Chondrocyte (in vitro differentiated cells): Measurements from ENCODE around the gene ETV7. TPM values are rescaled to one million over a fixed set of nuclear protein-coding genes. Genes with fewer than 3 reads are reported as not detected.
"Not testable (repeated sequence)": the region's sequence is repeated elsewhere in the genome, so short reads cannot be mapped to it uniquely, and the experiment has no call there.

Source experiments
- DNase-seq: peaks from one replicate; pipeline ENCODE4 v3.0.0; 2021; ENCODE audit warnings: mixed read lengths, low spot score
- H3K27ac Mint-ChIP-seq: one replicate; pipeline ENCODE4 v1.8.0; 2021; ENCODE audit warnings: mild to moderate bottlenecking, moderate library complexity, mixed read lengths; ENCODE audit not compliant: unreplicated experiment
- H3K27me3 Mint-ChIP-seq: 2 replicates; pipeline ENCODE4 v1.8.0; 2021; ENCODE audit warnings: low read depth, mixed read lengths
- H3K36me3 Mint-ChIP-seq: 2 replicates; pipeline ENCODE4 v1.8.0; 2021; ENCODE audit warnings: low read depth, mixed read lengths
- H3K4me1 Mint-ChIP-seq: 2 replicates; pipeline ENCODE4 v1.8.0; 2021; ENCODE audit warnings: low read depth, mild to moderate bottlenecking, mixed read lengths
- H3K4me3 Mint-ChIP-seq: one replicate; pipeline ENCODE4 v1.8.0; 2021; ENCODE audit warnings: mild to moderate bottlenecking, moderate library complexity, mixed read lengths; ENCODE audit not compliant: unreplicated experiment
- H3K9me3 Mint-ChIP-seq: 2 replicates; pipeline ENCODE4 v1.8.0; 2021; ENCODE audit warnings: low read depth, mixed read lengths
- total RNA-seq: library from RNA; stranded (reverse); gene quantifications from 3 replicates; pipeline ENCODE4 v1.2.1, GENCODE V29; 2021
- TF ChIP-seq, protein P1 (sequence below): fragments of 200-600 bp; sonication (generic); IDR thresholded peaks from 2 replicates; pipeline ENCODE4 v1.5.0; 2021; ENCODE audit warnings: antibody characterized with exemption, mild to moderate bottlenecking, moderate library complexity

The ETV7 gene
- total RNA-seq, 1 donor from 2014 or later: not detected

DNA sequence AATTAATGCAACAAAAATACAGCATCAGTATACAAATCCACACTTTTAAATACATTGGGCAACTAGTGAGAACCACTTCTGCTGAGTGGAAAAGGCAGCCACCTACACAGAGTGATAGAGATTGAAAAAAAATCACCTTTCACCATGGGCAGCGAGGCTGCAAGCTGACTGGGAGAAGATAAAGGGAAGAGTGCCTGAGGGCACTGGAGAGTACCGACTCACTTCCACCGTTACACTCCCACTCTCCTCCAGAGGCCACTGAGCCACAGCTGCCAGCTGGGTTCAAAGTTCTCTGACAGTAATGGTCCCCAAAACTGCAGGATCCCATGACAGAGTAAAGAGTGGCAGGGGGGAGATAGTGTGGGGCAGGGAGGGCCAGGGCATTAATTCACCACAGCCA, 31.1 kb upstream of the ETV7 start:
- peaks cover 18% of the 10 kb centered on the region for H3K4me1 Mint-ChIP-seq
- H3K27ac Mint-ChIP-seq: no peak overlapping the region
- H3K36me3 Mint-ChIP-seq: peaks cover 2% of the 10 kb centered on the region
- TF ChIP-seq, protein P1, sequence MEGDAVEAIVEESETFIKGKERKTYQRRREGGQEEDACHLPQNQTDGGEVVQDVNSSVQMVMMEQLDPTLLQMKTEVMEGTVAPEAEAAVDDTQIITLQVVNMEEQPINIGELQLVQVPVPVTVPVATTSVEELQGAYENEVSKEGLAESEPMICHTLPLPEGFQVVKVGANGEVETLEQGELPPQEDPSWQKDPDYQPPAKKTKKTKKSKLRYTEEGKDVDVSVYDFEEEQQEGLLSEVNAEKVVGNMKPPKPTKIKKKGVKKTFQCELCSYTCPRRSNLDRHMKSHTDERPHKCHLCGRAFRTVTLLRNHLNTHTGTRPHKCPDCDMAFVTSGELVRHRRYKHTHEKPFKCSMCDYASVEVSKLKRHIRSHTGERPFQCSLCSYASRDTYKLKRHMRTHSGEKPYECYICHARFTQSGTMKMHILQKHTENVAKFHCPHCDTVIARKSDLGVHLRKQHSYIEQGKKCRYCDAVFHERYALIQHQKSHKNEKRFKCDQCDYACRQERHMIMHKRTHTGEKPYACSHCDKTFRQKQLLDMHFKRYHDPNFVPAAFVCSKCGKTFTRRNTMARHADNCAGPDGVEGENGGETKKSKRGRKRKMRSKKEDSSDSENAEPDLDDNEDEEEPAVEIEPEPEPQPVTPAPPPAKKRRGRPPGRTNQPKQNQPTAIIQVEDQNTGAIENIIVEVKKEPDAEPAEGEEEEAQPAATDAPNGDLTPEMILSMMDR: no peak
- DNase-seq: no peak
- no peaks in the 10 kb centered on the region for H3K27me3 Mint-ChIP-seq
- no peaks in the 10 kb centered on the region for H3K9me3 Mint-ChIP-seq
- H3K4me3 Mint-ChIP-seq: no peak overlapping the region

DNA sequence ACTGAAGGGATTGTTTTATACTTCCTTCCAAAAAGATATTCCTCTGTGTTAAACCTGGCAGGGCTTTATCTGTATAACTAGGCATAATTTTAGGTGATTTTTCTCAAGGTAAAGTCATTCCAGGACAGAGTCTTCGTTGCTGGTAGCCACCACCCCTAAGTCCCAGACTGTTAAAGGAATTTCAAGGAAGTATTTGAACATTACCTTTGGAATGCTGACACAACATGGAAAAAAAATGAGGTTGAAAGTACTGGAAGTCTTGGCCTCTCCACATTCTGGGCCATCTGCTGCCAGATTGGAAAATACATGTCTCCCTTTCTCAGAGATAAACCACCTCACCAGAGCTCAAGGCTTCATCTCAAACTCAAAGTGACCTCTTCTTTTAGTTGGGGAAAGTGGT, 27.0 kb upstream of the ETV7 start:
- Mint-ChIP-seq H3K4me3 (no peak overlapping the region), H3K4me1 (peaks cover 8% of the 10 kb centered on the region), H3K36me3 (peaks cover 3% of the 10 kb centered on the region), H3K27me3 (peaks cover 6% of the 10 kb centered on the region), H3K9me3 (peaks cover 4% of the 10 kb centered on the region), H3K27ac (no peak overlapping the region)
- DNase-seq: no peak
- TF ChIP-seq, protein P1: no peak

DNA sequence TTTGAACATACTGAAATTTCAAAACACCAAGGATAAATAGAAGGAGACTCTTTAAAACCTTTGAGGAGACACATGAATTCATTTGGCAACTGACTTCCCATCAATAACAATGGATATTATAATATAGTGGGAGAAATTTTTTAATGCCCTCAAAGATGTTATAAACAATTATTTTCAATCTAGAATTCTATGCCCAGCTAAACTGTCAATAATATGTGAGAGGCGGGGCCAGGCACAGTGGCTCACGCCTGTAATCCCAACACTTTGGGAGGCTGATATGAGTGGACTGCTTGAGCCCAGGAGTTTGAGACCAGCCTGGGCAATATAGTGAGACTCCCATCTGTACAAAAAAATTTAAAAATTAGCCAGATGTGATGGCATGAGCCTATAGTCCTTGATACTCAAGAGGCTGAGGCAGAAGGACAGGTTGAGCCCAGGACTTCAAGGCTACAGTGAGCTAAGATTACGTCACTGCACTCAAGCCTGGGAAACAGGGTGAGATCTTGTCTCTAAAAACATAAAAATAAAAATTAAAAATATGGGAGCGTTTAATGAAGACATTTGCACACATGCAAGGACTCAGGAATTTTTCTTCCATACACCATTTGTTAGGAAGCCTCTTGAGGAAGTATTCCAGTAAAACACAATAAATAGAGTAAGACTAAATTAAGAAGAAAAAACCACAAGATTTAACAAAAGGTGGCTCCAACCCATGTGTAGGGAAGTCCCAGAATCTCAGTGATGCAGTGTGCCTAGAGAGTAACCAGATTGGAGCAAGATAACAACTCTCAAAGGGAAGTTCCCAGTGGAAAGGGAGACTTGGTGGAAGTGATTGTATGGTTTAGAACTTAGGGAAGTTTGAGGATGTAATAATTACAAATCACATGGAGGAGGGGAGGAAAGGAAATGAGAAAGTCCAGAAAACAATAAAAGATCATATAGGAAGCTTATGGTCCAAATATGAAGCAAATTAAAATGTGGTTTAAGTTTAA, 26.3 kb upstream of the ETV7 start:
- Mint-ChIP-seq H3K9me3 (peaks cover 4% of the 10 kb centered on the region), H3K27me3 (peaks cover 11% of the 10 kb centered on the region), H3K4me1 (peaks cover 8% of the 10 kb centered on the region), H3K36me3 (peaks cover 3% of the 10 kb centered on the region), H3K27ac (no peak overlapping the region), H3K4me3 (no peak overlapping the region)
- DNase-seq: no peak
- TF ChIP-seq, protein P1: no peak

DNA sequence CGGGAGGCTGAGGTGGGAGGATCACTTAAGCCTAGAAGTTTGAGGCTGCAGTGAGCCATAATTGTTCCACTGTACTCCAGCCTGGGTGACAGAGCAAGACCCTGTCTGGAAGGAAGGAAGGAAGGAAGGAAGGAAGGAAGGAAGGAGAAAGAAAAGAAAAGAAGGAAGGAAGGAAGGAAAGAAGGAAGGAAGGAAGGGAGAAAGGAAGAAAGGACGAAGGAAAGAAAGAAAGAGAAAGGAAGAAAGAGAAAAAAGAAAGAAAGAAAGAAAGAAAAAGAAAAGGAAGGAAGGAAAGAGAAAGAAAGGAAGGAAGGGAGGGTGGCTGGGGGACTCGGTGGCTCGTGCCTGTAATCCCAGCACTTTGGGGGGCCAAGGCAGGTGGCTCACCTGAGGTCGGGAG, 22.2 kb upstream of the ETV7 start:
- H3K36me3 Mint-ChIP-seq: not testable (repeated sequence)

DNA sequence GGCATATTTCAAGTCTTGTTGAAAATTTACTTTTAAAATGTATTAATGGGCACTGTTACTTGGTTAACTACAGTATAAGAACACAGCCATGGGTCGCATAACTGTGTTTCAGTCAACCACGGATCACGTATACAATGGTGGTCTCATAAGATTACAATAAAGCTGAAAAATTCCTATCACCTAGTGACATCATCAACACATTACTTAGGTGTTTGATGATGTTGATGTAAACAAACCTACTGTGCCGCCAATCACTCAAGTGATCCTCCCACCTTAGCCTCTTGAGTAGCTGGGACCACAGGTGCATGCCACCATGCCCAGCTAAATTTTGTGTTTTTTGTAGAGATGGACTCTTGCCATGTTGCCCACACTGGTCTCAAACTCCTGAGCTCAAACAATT, 16.7 kb upstream of the ETV7 start:
- Mint-ChIP-seq H3K9me3 (peaks cover 2% of the 10 kb centered on the region), H3K27ac (no peak overlapping the region)
- DNase-seq: no peak

More for the DNA sequence above, 22.2 kb upstream of the ETV7 start:
- H3K4me3 Mint-ChIP-seq, H3K27ac Mint-ChIP-seq, H3K9me3 Mint-ChIP-seq, DNase-seq, H3K4me1 Mint-ChIP-seq: not testable (repeated sequence)
- H3K27me3 Mint-ChIP-seq: peaks cover 11% of the 10 kb centered on the region

More for the DNA sequence above, 16.7 kb upstream of the ETV7 start:
- Mint-ChIP-seq H3K4me1 (no peaks in the 10 kb centered on the region), H3K36me3 (peaks cover 3% of the 10 kb centered on the region), H3K4me3 (no peak overlapping the region), H3K27me3 (peaks cover 4% of the 10 kb centered on the region)
- TF ChIP-seq, protein P1: no peak
